ENCODE measurements around the gene PSD4.

Gene PSD4

GRCh38 chr2:113251118-113251517, 77.3 kb downstream of the PSD4 start:
- TF ChIP-seq CTCF (conservative IDR thresholded peaks at IDR 0.05; ENCODE audit: low read depth, low read length): no peak
- Histone ChIP-seq H3K9ac (no peak overlapping the region), H3K4me3 (IDR thresholded peaks at IDR 0.05; ENCODE audit: insufficient read depth, low read depth, low read length) (no peak overlapping the region), H2AFZ (ENCODE audit: low read depth) (no peak overlapping the region), H4K20me1 (ENCODE audit: insufficient read depth) (no peaks in the 10 kb centered on the region), H3K27me3 (ENCODE audit: insufficient read depth, low read depth) (no peaks in the 10 kb centered on the region), H3K36me3 (ENCODE audit: insufficient read depth) (no peaks in the 10 kb centered on the region), H3K79me2 (ENCODE audit: insufficient read depth, low read depth) (no peaks in the 10 kb centered on the region), H3K4me1 (ENCODE audit: low read depth, poor library complexity, severe bottlenecking) (no peaks in the 10 kb centered on the region), H3K4me2 (no peak overlapping the region), H3K27ac (no peak overlapping the region)

- H3K4me2 ChIP-seq: no peak overlapping the region
- no peak overlapping the region for H3K27ac ChIP-seq
- H3K79me2 ChIP-seq (ENCODE audit: insufficient read depth, low read depth): no peaks in the 10 kb centered on the region
Measured at GRCh38 chr2:113252047-113252590, 78.3 kb downstream of the PSD4 start.

GRCh38 chr2:113253453-113253852, 79.7 kb downstream of the PSD4 start:
- TF ChIP-seq CTCF (conservative IDR thresholded peaks at IDR 0.05; ENCODE audit: low read depth, low read length): no peak
- Histone ChIP-seq H3K27me3 (ENCODE audit: insufficient read depth, low read depth) (no peaks in the 10 kb centered on the region), H3K4me3 (IDR thresholded peaks at IDR 0.05; ENCODE audit: insufficient read depth, low read depth, low read length) (no peak overlapping the region), H3K9ac (no peak overlapping the region), H3K4me2 (no peak overlapping the region), H3K36me3 (ENCODE audit: insufficient read depth) (no peaks in the 10 kb centered on the region), H3K4me1 (ENCODE audit: low read depth, poor library complexity, severe bottlenecking) (no peaks in the 10 kb centered on the region), H3K27ac (no peak overlapping the region), H3K79me2 (ENCODE audit: insufficient read depth, low read depth) (no peaks in the 10 kb centered on the region), H4K20me1 (ENCODE audit: insufficient read depth) (no peaks in the 10 kb centered on the region), H2AFZ (ENCODE audit: low read depth) (no peak overlapping the region)

More at GRCh38 chr2:113252047-113252590, 78.3 kb downstream of the PSD4 start:
- Histone ChIP-seq H3K4me1 (ENCODE audit: low read depth, poor library complexity, severe bottlenecking) (no peaks in the 10 kb centered on the region), H3K9ac (no peak overlapping the region), H3K4me3 (IDR thresholded peaks at IDR 0.05; ENCODE audit: insufficient read depth, low read depth, low read length) (no peak overlapping the region), H2AFZ (ENCODE audit: low read depth) (no peak overlapping the region), H3K27me3 (ENCODE audit: insufficient read depth, low read depth) (no peaks in the 10 kb centered on the region), H3K36me3 (ENCODE audit: insufficient read depth) (no peaks in the 10 kb centered on the region), H4K20me1 (ENCODE audit: insufficient read depth) (no peaks in the 10 kb centered on the region)
- no peak for TF ChIP-seq CTCF (conservative IDR thresholded peaks at IDR 0.05; ENCODE audit: low read depth, low read length)

- Histone ChIP-seq H2AFZ (ENCODE audit: low read depth) (no peak overlapping the region), H3K9ac (no peak overlapping the region), H3K4me3 (IDR thresholded peaks at IDR 0.05; ENCODE audit: insufficient read depth, low read depth, low read length) (no peak overlapping the region), H3K36me3 (ENCODE audit: insufficient read depth) (no peaks in the 10 kb centered on the region), H4K20me1 (ENCODE audit: insufficient read depth) (no peaks in the 10 kb centered on the region), H3K27me3 (ENCODE audit: insufficient read depth, low read depth) (no peaks in the 10 kb centered on the region), H3K4me2 (no peak overlapping the region), H3K27ac (no peak overlapping the region), H3K79me2 (ENCODE audit: insufficient read depth, low read depth) (no peaks in the 10 kb centered on the region), H3K4me1 (ENCODE audit: low read depth, poor library complexity, severe bottlenecking) (no peaks in the 10 kb centered on the region)
- TF ChIP-seq CTCF (conservative IDR thresholded peaks at IDR 0.05; ENCODE audit: low read depth, low read length): no peak
Measured at GRCh38 chr2:113255140-113256070, 81.6 kb downstream of the PSD4 start.

Measured in KMS-11 (cell line).